ENCODE data around the gene SYT5. TPM values are rescaled to one million over a fixed set of nuclear protein-coding genes. Genes with fewer than 3 reads are reported as not detected.
"Not testable (repeated sequence)": the region's sequence is repeated elsewhere in the genome, so short reads cannot be mapped to it uniquely, and the experiment has no call there.

Gene SYT5
- polyA plus RNA-seq, 3 donors, result not detected

DNA sequence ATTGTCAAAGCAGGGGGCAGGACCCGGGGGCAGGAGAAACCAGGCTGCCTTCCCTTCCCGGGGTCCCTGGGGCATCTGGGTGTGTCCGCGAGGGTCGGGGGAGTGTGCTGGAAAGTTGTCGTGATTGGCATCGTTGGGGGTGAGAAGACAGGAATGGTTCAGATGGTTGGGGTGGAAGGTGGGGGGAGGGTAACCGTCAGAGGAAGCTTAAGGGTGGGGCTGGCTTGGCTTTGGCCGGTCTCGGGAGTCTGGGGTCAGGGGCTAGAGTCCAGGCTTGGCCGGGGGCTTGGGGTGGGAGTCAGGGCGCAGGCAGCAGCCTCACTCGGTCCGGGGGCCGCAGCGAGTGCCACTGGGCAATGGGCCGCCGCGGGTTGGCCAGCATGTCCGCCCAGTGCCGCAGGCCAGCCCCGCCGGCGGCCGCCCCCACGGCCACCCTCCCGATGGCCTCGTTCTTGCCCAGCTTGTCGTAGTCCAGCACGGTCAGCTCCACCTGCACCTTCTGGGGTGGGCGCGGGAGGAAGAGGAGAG is 6.8 kb downstream of the SYT5 start:
- no peak overlapping the region for H3K27ac Mint-ChIP-seq
- WGBS (ENCODE audit: insufficient coverage), result 2% methylated on average over 31 of the region's 32 CpGs

DNA sequence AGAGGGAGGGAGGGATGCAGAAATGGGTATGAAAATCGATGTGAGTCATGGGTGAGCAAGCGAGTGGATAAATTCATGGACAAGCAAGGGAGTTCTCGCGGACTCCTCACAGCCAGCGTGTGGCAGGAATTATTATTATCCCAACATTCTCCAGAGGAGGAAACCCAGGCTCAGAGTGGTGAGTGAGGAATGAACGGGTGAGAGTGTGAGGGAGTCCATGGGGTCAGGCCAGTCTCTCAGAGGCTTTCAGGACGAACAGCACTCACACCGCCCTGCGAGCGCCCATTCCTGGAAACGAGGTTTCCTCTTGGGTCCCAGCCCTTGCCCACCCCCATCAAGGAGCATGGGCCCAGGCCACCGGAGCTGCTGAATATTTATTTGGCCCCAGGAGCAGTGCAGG is 7.3 kb downstream of the SYT5 start:
- Histone ChIP-seq H4K20me1 (ENCODE audit: insufficient read depth, low read length) (no peaks in the 10 kb centered on the region), H3K27ac (ENCODE audit: low read depth in 1 of 2, low read length in 2 of 2) (no peak overlapping the region), H3K9me3 (replicated peaks in 1 of 2; ENCODE audit: control insufficient read depth in 1 of 2, insufficient read depth in 1 of 2, low read length in 2 of 2) (peaks cover 15 to 17% of the 10 kb centered on the region in 2 donors), H3K4me3 (replicated peaks in 1 of 3; ENCODE audit: low read depth in 2 of 3, low read length in 3 of 3) (no peak overlapping the region), H3K27me3 (ENCODE audit: control insufficient read depth in 2 of 2, insufficient read depth in 2 of 2, low read length in 2 of 2) (peaks cover 20 to 86% of the 10 kb centered on the region in 2 donors), H2AFZ (ENCODE audit: insufficient read depth, low read depth, low read length, poor library complexity, severe bottlenecking) (no peak overlapping the region), H3K9ac (ENCODE audit: insufficient read depth, low read length, poor library complexity, severe bottlenecking) (no peak overlapping the region), H3K79me2 (ENCODE audit: insufficient read depth, low read length) (no peaks in the 10 kb centered on the region), H3K4me2 (replicated peaks; ENCODE audit: extremely low read depth, low read length, poor library complexity, severe bottlenecking) (no peak overlapping the region), H3K4me1 (ENCODE audit: control insufficient read depth in 1 of 2, insufficient read depth in 2 of 2, low read length in 2 of 2) (peaks cover 9 to 16% of the 10 kb centered on the region in 2 donors), H3K36me3 (replicated peaks in 1 of 2; ENCODE audit: control insufficient read depth in 1 of 2, insufficient read depth in 2 of 2, low read length in 2 of 2) (no peaks in the 10 kb centered on the region)
- intact Hi-C loops (cut with micrococcal nuclease), result no loop called here
- no peak overlapping the region for H3K27ac Mint-ChIP-seq
- peaks cover 0 to 2% of the 10 kb centered on the region in 2 donors for H3K36me3 Mint-ChIP-seq
- no peak for DNase-seq
- TF ChIP-seq, protein P1, sequence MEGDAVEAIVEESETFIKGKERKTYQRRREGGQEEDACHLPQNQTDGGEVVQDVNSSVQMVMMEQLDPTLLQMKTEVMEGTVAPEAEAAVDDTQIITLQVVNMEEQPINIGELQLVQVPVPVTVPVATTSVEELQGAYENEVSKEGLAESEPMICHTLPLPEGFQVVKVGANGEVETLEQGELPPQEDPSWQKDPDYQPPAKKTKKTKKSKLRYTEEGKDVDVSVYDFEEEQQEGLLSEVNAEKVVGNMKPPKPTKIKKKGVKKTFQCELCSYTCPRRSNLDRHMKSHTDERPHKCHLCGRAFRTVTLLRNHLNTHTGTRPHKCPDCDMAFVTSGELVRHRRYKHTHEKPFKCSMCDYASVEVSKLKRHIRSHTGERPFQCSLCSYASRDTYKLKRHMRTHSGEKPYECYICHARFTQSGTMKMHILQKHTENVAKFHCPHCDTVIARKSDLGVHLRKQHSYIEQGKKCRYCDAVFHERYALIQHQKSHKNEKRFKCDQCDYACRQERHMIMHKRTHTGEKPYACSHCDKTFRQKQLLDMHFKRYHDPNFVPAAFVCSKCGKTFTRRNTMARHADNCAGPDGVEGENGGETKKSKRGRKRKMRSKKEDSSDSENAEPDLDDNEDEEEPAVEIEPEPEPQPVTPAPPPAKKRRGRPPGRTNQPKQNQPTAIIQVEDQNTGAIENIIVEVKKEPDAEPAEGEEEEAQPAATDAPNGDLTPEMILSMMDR (IDR thresholded peaks at IDR 0.05), result no peak
- WGBS (ENCODE audit: insufficient coverage), result 10% methylated on average over 2 of the region's 12 CpGs
- peaks cover 74 to 92% (median 91%) of the 10 kb centered on the region in 3 donors for H3K27me3 Mint-ChIP-seq (ENCODE audit: low read depth in 3 of 3)
- H3K4me3 Mint-ChIP-seq, result peak overlapping the region in 1 of 2 donors; percentile 76
- H3K4me1 Mint-ChIP-seq, result peaks cover 14% of the 10 kb centered on the region
- peaks cover 4 to 37% (median 20%) of the 10 kb centered on the region in 7 donors for H3K9me3 Mint-ChIP-seq

More for the DNA sequence above, 6.8 kb downstream of the SYT5 start:
- H3K27me3 Mint-ChIP-seq (ENCODE audit: low read depth in 3 of 3), result peaks cover 77 to 94% (median 93%) of the 10 kb centered on the region in 3 donors
- Histone ChIP-seq H2AFZ (ENCODE audit: insufficient read depth, low read depth, low read length, poor library complexity, severe bottlenecking) (peak overlapping the region; percentile 59), H3K27me3 (ENCODE audit: control insufficient read depth in 2 of 2, insufficient read depth in 2 of 2, low read length in 2 of 2) (peaks cover 22 to 88% of the 10 kb centered on the region in 2 donors), H3K4me1 (ENCODE audit: control insufficient read depth in 1 of 2, insufficient read depth in 2 of 2, low read length in 2 of 2) (peaks cover 9 to 16% of the 10 kb centered on the region in 2 donors), H3K4me3 (replicated peaks in 1 of 3; ENCODE audit: low read depth in 2 of 3, low read length in 3 of 3) (peak overlapping the region in 1 of 3 experiments; percentile 61), H3K9me3 (replicated peaks in 1 of 2; ENCODE audit: control insufficient read depth in 1 of 2, insufficient read depth in 1 of 2, low read length in 2 of 2) (peaks cover 15 to 17% of the 10 kb centered on the region in 2 donors), H4K20me1 (ENCODE audit: insufficient read depth, low read length) (no peaks in the 10 kb centered on the region), H3K27ac (ENCODE audit: low read depth in 1 of 2, low read length in 2 of 2) (no peak overlapping the region), H3K36me3 (replicated peaks in 1 of 2; ENCODE audit: control insufficient read depth in 1 of 2, insufficient read depth in 2 of 2, low read length in 2 of 2) (no peaks in the 10 kb centered on the region), H3K79me2 (ENCODE audit: insufficient read depth, low read length) (no peaks in the 10 kb centered on the region), H3K9ac (ENCODE audit: insufficient read depth, low read length, poor library complexity, severe bottlenecking) (no peak overlapping the region), H3K4me2 (replicated peaks; ENCODE audit: extremely low read depth, low read length, poor library complexity, severe bottlenecking) (peak overlapping the region; percentile 69)
- TF ChIP-seq, protein P1 (IDR thresholded peaks at IDR 0.05), result no peak
- H3K9me3 Mint-ChIP-seq, result peaks cover 4 to 35% (median 20%) of the 10 kb centered on the region in 7 donors
- H3K4me3 Mint-ChIP-seq, result peak overlapping the region; percentile 57 to 78
- DNase-seq, result no peak
- peaks cover 14% of the 10 kb centered on the region for H3K4me1 Mint-ChIP-seq
- intact Hi-C loops (cut with micrococcal nuclease), result no loop called here
- peaks cover 0 to 2% of the 10 kb centered on the region in 2 donors for H3K36me3 Mint-ChIP-seq

DNA sequence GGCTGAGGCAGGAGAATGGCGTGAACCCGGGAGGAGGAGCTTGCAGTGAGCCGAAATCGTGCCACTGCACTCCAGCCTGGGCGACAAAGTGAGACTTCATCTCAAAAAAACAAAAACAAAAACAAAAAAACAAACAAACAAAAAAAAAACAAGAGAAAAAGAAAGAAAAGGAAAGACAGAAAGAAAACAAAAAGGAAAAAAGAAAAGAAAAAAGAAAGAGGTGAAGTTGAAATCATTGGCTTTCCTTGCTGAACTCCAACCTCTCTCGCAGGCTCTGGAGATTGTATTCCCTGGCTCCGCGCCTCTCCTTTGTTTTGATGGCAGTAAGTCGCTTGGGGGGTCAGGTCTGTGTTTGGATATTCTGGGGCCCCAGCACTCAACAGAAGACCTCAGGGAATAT is 7.8 kb downstream of the SYT5 start:
- H3K27ac Mint-ChIP-seq; H3K4me2 ChIP-seq (replicated peaks; ENCODE audit: extremely low read depth, low read length, poor library complexity, severe bottlenecking); H4K20me1 ChIP-seq (ENCODE audit: insufficient read depth, low read length); H3K4me3 ChIP-seq (replicated peaks in 1 of 3; ENCODE audit: low read depth in 2 of 3, low read length in 3 of 3); H2AFZ ChIP-seq (ENCODE audit: insufficient read depth, low read depth, low read length, poor library complexity, severe bottlenecking); intact Hi-C loops (cut with micrococcal nuclease); H3K36me3 ChIP-seq (replicated peaks in 1 of 2; ENCODE audit: control insufficient read depth in 1 of 2, insufficient read depth in 2 of 2, low read length in 2 of 2); H3K79me2 ChIP-seq (ENCODE audit: insufficient read depth, low read length); H3K36me3 Mint-ChIP-seq; DNase-seq; H3K27ac ChIP-seq (ENCODE audit: low read depth in 1 of 2, low read length in 2 of 2); H3K9ac ChIP-seq (ENCODE audit: insufficient read depth, low read length, poor library complexity, severe bottlenecking): not testable (repeated sequence)
- H3K4me1 Mint-ChIP-seq, result peaks cover 14% of the 10 kb centered on the region
- H3K27me3 Mint-ChIP-seq (ENCODE audit: low read depth in 3 of 3), result peaks cover 72 to 92% (median 91%) of the 10 kb centered on the region in 3 donors
- peaks cover 4 to 39% (median 20%) of the 10 kb centered on the region in 7 donors for H3K9me3 Mint-ChIP-seq
- peak overlapping the region in 1 of 2 donors; percentile 76 for H3K4me3 Mint-ChIP-seq
- Histone ChIP-seq H3K4me1 (ENCODE audit: control insufficient read depth in 1 of 2, insufficient read depth in 2 of 2, low read length in 2 of 2) (peaks cover 10 to 19% of the 10 kb centered on the region in 2 donors), H3K9me3 (replicated peaks in 1 of 2; ENCODE audit: control insufficient read depth in 1 of 2, insufficient read depth in 1 of 2, low read length in 2 of 2) (peaks cover 15 to 17% of the 10 kb centered on the region in 2 donors), H3K27me3 (ENCODE audit: control insufficient read depth in 2 of 2, insufficient read depth in 2 of 2, low read length in 2 of 2) (peaks cover 20 to 86% of the 10 kb centered on the region in 2 donors)
- WGBS (ENCODE audit: insufficient coverage), result 53% methylated on average over 4 of the region's 9 CpGs
